Ishikawa (cell line): ENCODE data around the gene MLX.
A peak's percentile ranks its signal among the peaks of the same experiment; 100 is the strongest.

ENCODE experiments used
- CEBPB ChIP-seq: IDR thresholded peaks from 2 replicates; pipeline ENCODE4 v1.6.1; 2012
- CREB1 ChIP-seq: IDR thresholded peaks from 2 replicates; pipeline ENCODE4 v1.6.1; 2012; ENCODE audit warnings: low read depth
- EGR1 ChIP-seq: IDR thresholded peaks from 2 replicates; pipeline ENCODE4 v1.6.1; 2012
- EP300 ChIP-seq: IDR thresholded peaks from 2 replicates; pipeline ENCODE4 v1.6.1; 2012; ENCODE audit warnings: borderline replicate concordance
- FOXM1 ChIP-seq: IDR thresholded peaks from 2 replicates; pipeline ENCODE4 v1.6.1; 2012; ENCODE audit warnings: low read depth, borderline replicate concordance
- NFIC ChIP-seq: IDR thresholded peaks from 2 replicates; pipeline ENCODE4 v1.6.1; 2012
- RAD21 ChIP-seq: IDR thresholded peaks from 2 replicates; pipeline ENCODE4 v1.6.1; 2012; ENCODE audit warnings: low read depth
- TAF1 ChIP-seq: IDR thresholded peaks from 2 replicates; pipeline ENCODE4 v1.6.1; 2012; ENCODE audit warnings: low read depth, mild to moderate bottlenecking
- TCF12 ChIP-seq: IDR thresholded peaks from 2 replicates; pipeline ENCODE4 v1.6.1; 2012; ENCODE audit warnings: low read depth
- TEAD4 ChIP-seq: IDR thresholded peaks from 2 replicates; pipeline ENCODE4 v1.6.1; 2012
- YY1 ChIP-seq: IDR thresholded peaks from 2 replicates; pipeline ENCODE4 v1.6.1; 2012; ENCODE audit warnings: low read depth
- ZBTB7A ChIP-seq: IDR thresholded peaks from 2 replicates; pipeline ENCODE4 v1.6.1; 2012; ENCODE audit warnings: low read depth
- TF ChIP-seq, protein P1 (sequence below): IDR thresholded peaks from 2 replicates; pipeline ENCODE4 v1.6.1; 2012
- TF ChIP-seq, protein P2 (sequence below): IDR thresholded peaks from 2 replicates; pipeline ENCODE4 v1.6.1; 2012; ENCODE audit warnings: low read depth, mild to moderate bottlenecking
- TF ChIP-seq, protein P3 (sequence below): IDR thresholded peaks from 2 replicates; pipeline ENCODE4 v1.6.1; 2012

MLX gene

DNA sequence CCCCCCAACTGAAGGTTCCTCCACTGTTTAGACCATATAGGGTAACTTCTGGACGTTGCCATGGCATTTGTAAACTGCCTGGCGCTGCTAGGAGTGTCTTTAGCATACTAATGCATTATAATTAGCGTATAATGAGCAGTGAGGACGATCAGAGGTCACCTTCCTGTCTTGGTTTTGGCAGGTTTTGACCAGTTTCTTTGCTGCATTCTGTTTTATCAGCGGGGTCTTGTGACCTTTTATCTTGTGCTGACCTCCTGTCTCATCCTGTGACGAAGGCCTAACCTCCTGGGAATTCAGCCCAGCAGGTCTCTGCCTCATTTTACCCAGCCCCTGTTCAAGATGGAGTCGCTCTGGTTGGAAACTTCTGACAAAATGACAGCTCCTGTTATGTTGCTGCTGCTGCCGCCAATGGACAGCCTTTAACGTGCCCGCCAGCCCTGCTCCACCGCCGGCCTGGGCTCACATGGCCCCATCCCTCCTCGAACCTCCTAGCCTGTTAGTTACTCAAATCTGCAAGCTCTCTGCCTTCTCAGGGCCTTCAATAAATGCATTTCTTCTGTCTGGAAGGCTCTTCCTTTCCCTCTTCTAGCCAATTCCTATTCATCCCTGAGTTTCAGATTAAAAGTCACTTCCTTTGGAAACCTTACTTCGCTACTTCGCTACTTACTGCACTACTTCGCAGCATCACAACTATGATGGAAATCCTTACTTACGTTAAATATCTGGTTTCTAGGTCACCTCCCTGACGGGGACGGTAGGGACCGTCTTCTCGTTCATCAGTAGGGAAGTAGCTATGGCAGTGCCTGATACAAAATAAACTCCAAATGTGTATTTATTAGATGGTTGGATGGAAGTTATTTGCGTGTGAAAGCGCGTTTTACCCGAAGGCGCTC, 31.5 kb upstream of the MLX start:
- TF ChIP-seq TCF12 = no peak
- no peak for TF ChIP-seq ZBTB7A
- TF ChIP-seq, protein P1, sequence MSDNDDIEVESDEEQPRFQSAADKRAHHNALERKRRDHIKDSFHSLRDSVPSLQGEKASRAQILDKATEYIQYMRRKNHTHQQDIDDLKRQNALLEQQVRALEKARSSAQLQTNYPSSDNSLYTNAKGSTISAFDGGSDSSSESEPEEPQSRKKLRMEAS = no peak; the same call in 1 of the 2 replicates
- TF ChIP-seq NFIC = no peak
- TF ChIP-seq CEBPB = no peak
- no peak for TF ChIP-seq EP300
- no peak for TF ChIP-seq CREB1
- no peak for TF ChIP-seq FOXM1
- no peak for TF ChIP-seq TAF1
- no peak for TF ChIP-seq RAD21
- no peak for TF ChIP-seq TEAD4
- TF ChIP-seq EGR1 = no peak

DNA sequence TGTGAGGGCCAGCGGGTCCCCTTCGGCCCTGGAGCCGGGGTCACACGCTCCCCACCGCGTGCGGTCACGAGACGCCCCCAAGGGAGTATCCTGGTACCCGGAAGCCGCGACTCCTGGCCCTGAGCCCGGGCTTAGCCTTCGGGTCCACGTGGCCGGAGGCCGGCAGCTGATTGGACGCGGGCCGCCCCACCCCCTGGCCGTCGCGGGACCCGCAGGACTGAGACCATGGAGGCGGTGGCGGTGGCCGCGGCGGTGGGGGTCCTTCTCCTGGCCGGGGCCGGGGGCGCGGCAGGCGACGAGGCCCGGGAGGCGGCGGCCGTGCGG, 30.9 kb upstream of the MLX start, which contains the start of gene NAGLU:
NAGLU (plus strand) TSS at position 194 of the 324 bp plus-strand sequence; CDS start at position 226, 32 bp downstream.
- TF ChIP-seq YY1 (peak; percentile 29), NFIC (peak; percentile 81), TCF12 (no peak), EGR1 (0 out of 2 replicates have a peak, but pooled peaks have one; percentile 23), ZBTB7A (0 out of 2 replicates have a peak, but pooled peaks have one; percentile 78), CEBPB (no peak), EP300 (0 out of 2 replicates have a peak, but pooled peaks have one; percentile 21)
- TF ChIP-seq, protein P1 = peak; percentile 58; the same call in 1 of the 2 replicates
- TF ChIP-seq, protein P2, sequence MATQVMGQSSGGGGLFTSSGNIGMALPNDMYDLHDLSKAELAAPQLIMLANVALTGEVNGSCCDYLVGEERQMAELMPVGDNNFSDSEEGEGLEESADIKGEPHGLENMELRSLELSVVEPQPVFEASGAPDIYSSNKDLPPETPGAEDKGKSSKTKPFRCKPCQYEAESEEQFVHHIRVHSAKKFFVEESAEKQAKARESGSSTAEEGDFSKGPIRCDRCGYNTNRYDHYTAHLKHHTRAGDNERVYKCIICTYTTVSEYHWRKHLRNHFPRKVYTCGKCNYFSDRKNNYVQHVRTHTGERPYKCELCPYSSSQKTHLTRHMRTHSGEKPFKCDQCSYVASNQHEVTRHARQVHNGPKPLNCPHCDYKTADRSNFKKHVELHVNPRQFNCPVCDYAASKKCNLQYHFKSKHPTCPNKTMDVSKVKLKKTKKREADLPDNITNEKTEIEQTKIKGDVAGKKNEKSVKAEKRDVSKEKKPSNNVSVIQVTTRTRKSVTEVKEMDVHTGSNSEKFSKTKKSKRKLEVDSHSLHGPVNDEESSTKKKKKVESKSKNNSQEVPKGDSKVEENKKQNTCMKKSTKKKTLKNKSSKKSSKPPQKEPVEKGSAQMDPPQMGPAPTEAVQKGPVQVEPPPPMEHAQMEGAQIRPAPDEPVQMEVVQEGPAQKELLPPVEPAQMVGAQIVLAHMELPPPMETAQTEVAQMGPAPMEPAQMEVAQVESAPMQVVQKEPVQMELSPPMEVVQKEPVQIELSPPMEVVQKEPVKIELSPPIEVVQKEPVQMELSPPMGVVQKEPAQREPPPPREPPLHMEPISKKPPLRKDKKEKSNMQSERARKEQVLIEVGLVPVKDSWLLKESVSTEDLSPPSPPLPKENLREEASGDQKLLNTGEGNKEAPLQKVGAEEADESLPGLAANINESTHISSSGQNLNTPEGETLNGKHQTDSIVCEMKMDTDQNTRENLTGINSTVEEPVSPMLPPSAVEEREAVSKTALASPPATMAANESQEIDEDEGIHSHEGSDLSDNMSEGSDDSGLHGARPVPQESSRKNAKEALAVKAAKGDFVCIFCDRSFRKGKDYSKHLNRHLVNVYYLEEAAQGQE = no peak
- TF ChIP-seq, protein P3, sequence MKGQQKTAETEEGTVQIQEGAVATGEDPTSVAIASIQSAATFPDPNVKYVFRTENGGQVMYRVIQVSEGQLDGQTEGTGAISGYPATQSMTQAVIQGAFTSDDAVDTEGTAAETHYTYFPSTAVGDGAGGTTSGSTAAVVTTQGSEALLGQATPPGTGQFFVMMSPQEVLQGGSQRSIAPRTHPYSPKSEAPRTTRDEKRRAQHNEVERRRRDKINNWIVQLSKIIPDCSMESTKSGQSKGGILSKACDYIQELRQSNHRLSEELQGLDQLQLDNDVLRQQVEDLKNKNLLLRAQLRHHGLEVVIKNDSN = peak; percentile 98

DNA sequence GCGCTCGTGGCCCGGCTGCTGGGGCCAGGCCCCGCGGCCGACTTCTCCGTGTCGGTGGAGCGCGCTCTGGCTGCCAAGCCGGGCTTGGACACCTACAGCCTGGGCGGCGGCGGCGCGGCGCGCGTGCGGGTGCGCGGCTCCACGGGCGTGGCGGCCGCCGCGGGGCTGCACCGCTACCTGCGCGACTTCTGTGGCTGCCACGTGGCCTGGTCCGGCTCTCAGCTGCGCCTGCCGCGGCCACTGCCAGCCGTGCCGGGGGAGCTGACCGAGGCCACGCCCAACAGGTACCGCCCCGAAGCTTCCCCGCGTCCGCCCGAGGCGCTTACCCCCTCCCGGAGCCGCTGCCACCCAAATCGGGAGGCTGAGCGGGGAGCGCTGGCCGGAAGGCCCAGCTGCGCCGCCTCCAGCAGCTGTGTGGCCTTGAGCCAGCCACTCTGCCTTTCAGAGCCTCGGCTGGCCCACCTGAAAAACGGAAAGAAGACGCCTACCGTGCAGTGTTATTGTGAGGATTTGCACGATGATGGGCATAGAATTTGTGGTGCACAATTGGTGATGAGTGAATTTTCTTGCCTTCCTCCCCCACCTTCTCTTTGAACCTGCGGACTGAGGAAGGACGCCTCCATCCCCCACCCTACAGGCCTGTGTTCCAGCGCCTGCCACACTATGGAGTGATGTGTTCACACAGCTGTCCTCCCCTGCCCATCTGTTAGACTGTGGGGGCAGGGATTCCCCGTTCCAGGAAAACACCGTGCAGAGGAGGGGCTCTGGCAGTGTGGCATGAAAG, 30.3 kb upstream of the MLX start:
- TF ChIP-seq, protein P3 = peak; percentile 69
- TF ChIP-seq TCF12 (peak; percentile 45; the same call in 1 of the 2 replicates), CEBPB (no peak), FOXM1 (no peak), NFIC (peak; percentile 72; the same call in 1 of the 2 replicates), EGR1 (no peak), EP300 (no peak)
- TF ChIP-seq, protein P1 = peak; percentile 78

DNA sequence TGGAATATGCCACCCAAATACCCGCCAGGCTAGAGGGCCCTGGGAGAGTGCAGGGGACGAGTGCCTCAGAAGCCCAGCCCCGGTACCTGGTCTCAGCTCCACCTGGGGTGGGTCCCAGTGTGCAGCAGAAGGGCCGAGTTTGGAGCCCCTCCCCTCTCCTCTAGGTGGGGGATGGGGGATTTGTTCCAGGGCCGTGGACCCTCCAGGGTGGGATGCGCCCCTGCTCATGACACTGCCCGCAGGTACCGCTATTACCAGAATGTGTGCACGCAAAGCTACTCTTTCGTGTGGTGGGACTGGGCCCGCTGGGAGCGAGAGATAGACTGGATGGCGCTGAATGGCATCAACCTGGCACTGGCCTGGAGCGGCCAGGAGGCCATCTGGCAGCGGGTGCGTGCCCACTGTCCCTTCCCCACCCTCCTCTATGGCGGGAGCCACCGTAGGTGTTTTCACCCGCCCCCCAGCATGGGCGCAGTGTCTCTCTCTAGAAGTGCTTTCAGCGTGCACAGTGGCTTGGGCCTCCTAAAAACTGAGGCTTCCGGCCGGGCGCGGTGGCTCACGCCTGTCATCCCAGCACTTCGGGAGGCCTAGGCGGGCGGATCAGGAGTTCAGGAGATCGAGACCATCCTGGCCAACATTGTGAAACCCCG, 29.6 kb upstream of the MLX start:
- TF ChIP-seq CEBPB (no peak), YY1 (no peak), EP300 (no peak), TEAD4 (no peak), TCF12 (no peak), NFIC (no peak), CREB1 (no peak), FOXM1 (no peak), TAF1 (no peak)
- TF ChIP-seq, protein P3 = no peak
- TF ChIP-seq, protein P1 = no peak
- TF ChIP-seq, protein P2 = no peak
